Measurements from ENCODE around the gene WFDC12. TPM values are rescaled to one million over a fixed set of nuclear protein-coding genes. Genes with fewer than 3 reads are reported as not detected.
A peak's percentile ranks its signal among the peaks of the same experiment; 100 is the strongest.

WFDC12 gene
- total RNA-seq, 1 donor from 2014 or later: not detected

DNA sequence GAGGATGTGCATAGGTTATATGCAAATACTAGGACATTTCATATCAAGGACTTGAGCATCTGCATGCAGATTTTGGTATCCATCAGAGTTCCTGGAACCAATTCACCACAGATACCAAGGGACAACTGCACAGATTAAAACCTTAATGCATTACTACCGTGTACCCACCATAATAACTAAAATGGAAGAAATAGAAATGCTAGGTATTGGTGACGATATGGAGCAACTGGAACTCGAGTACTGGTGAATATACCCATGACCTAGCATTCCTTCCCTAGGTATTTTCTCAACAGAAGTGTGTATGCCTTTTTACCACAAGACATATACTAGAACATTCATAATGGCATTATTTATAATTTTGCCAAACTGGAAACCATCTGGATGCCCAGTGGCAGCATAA is 41.8 kb downstream of the WFDC12 start:
- no peak for DNase-seq
- Mint-ChIP-seq H3K36me3 (ENCODE audit: unreplicated experiment) (peaks cover 5% of the 10 kb centered on the region), H3K27me3 (ENCODE audit: unreplicated experiment) (no peaks in the 10 kb centered on the region)

DNA sequence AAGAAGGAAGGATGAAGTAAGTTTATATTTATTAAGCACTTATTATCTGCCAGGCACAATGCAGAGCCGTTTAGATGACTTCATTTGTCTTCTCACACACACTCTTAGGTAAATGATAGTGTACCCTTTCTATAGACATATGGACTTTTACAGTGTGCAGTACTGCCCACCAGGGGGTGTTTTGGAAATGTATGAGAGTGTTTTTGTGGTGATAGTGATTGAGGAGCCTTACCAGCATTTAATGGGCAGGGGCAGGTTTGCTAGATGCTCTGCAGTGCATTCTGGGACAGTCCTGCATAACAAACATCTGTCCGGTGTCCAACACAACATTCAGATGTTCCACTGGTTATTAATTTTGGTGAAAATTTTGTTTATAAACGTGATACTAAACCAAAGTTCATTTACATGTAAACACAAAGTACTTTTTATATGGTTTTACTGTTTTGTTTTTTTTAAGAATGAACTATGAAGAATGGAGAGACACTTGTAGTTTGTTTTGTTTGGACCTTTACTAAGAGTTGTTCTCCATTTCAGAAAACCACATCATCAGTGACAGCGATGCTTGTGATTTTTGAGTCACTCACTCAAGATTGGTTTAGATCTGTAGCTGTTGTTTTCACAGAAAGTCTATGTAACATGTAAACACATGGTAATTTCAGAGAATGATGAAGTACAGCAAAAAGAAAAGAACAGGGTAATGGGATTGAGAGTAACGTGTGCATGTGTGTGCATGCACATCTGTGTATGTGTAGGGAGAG is 43.2 kb downstream of the WFDC12 start:
- Mint-ChIP-seq H3K4me1 (ENCODE audit: low read depth, unreplicated experiment) (no peaks in the 10 kb centered on the region), H3K4me3 (ENCODE audit: unreplicated experiment) (no peak overlapping the region), H3K36me3 (ENCODE audit: unreplicated experiment) (peaks cover 5% of the 10 kb centered on the region), H3K9me3 (ENCODE audit: unreplicated experiment) (no peaks in the 10 kb centered on the region), H3K27ac (ENCODE audit: unreplicated experiment) (no peak overlapping the region), H3K27me3 (ENCODE audit: unreplicated experiment) (no peaks in the 10 kb centered on the region)
- DNase-seq: no peak
- peak; percentile 56 for TF ChIP-seq CTCF (IDR thresholded peaks at IDR 0.05; ENCODE audit: partially characterized antibody, unreplicated experiment)

More for the DNA sequence above, 41.8 kb downstream of the WFDC12 start:
- TF ChIP-seq CTCF (IDR thresholded peaks at IDR 0.05; ENCODE audit: partially characterized antibody, unreplicated experiment): no peak
- H3K27ac Mint-ChIP-seq (ENCODE audit: unreplicated experiment): no peak overlapping the region
- H3K9me3 Mint-ChIP-seq (ENCODE audit: unreplicated experiment): no peaks in the 10 kb centered on the region
- H3K4me1 Mint-ChIP-seq (ENCODE audit: low read depth, unreplicated experiment): no peaks in the 10 kb centered on the region
- H3K4me3 Mint-ChIP-seq (ENCODE audit: unreplicated experiment): no peak overlapping the region

DNA sequence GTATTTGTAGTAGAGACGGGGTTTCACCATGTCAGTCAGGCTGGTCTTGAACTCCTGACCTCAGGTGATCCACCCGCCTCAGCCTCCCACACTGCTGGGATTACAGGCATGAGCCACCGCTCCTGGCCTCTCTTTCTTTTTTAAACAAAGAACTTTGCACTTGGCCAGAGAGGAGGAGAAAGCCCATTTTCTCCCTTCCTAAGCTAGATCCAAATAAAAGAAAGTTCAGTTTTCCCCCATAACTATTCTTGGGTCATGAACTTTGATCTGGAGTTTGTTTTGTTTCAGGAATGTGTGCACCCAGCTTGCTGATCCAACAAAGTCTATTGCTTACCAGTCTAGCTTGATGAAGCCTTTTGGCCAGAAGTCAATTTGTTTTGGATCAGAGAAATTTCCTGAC is 46.7 kb downstream of the WFDC12 start:
- no peak for TF ChIP-seq CTCF (IDR thresholded peaks at IDR 0.05; ENCODE audit: partially characterized antibody, unreplicated experiment)
- no peaks in the 10 kb centered on the region for H3K9me3 Mint-ChIP-seq (ENCODE audit: unreplicated experiment)
- H3K36me3 Mint-ChIP-seq (ENCODE audit: unreplicated experiment): peaks cover 5% of the 10 kb centered on the region
- H3K4me3 Mint-ChIP-seq (ENCODE audit: unreplicated experiment): no peak overlapping the region
- H3K27ac Mint-ChIP-seq (ENCODE audit: unreplicated experiment): no peak overlapping the region
- DNase-seq: no peak
- H3K4me1 Mint-ChIP-seq (ENCODE audit: low read depth, unreplicated experiment): no peaks in the 10 kb centered on the region
- H3K27me3 Mint-ChIP-seq (ENCODE audit: unreplicated experiment): no peaks in the 10 kb centered on the region

Other genes starting within 250 kb of the WFDC12 start
- gene YWHAB, start 238.8 kb downstream of the WFDC12 start, total RNA-seq (ENCODE audit: unreplicated experiment): 181 TPM
- gene PABPC1L, start 214.4 kb downstream of the WFDC12 start, total RNA-seq (ENCODE audit: unreplicated experiment): 27.7 TPM
- 10.8 TPM for gene TOMM34, start 164.1 kb downstream of the WFDC12 start, total RNA-seq (ENCODE audit: unreplicated experiment)
- 32.6 TPM for gene STK4, start 158.0 kb downstream of the WFDC12 start, total RNA-seq (ENCODE audit: unreplicated experiment)
- gene KCNS1, start 23.3 kb downstream of the WFDC12 start, total RNA-seq (ENCODE audit: unreplicated experiment): not detected
- not detected for gene WFDC5, start 9.3 kb downstream of the WFDC12 start, total RNA-seq (ENCODE audit: unreplicated experiment)
- not detected for gene PI3, start 50.4 kb upstream of the WFDC12 start, total RNA-seq (ENCODE audit: unreplicated experiment)
- not detected for gene SEMG1, start 82.6 kb upstream of the WFDC12 start, total RNA-seq (ENCODE audit: unreplicated experiment)
- gene SEMG2, start 96.9 kb upstream of the WFDC12 start, total RNA-seq (ENCODE audit: unreplicated experiment): not detected
- gene SLPI, start 130.1 kb upstream of the WFDC12 start, total RNA-seq (ENCODE audit: unreplicated experiment): not detected
- gene RBPJL, start 182.4 kb upstream of the WFDC12 start, total RNA-seq (ENCODE audit: unreplicated experiment): not detected
- not detected for gene MATN4, start 183.8 kb upstream of the WFDC12 start, total RNA-seq (ENCODE audit: unreplicated experiment)
- 0.61 TPM for gene SDC4, start 224.0 kb upstream of the WFDC12 start, total RNA-seq (ENCODE audit: unreplicated experiment)
- 17.7 TPM for gene SYS1, start 238.7 kb upstream of the WFDC12 start, total RNA-seq (ENCODE audit: unreplicated experiment)

Data from glutamatergic neuron (in vitro differentiated cells).